HEK293 (cell line): ENCODE measurements around the gene DMD.

Experiments
- CTCF ChIP-seq: fragments of 450-650 bp; formaldehyde crosslinking; IDR thresholded peaks from 2 replicates; pipeline ENCODE4 v1.5.1; 2016; ENCODE audit warnings: missing biosample characterization, missing genetic modification characterization
- ZNF350 ChIP-seq: fragments of 450-650 bp; formaldehyde crosslinking; IDR thresholded peaks from 2 replicates; pipeline ENCODE4 v1.5.0; 2017; ENCODE audit warnings: missing biosample characterization, mild to moderate bottlenecking, missing genetic modification characterization
- ZNF639 ChIP-seq: fragments of 450-650 bp; formaldehyde crosslinking; IDR thresholded peaks from 2 replicates; pipeline ENCODE4 v1.5.1; 2016; ENCODE audit warnings: missing biosample characterization, missing genetic modification characterization
- ZNF707 ChIP-seq: fragments of 450-650 bp; formaldehyde crosslinking; IDR thresholded peaks from 2 replicates; pipeline ENCODE4 v1.5.1; 2016; ENCODE audit warnings: missing biosample characterization, missing genetic modification characterization
- ZXDB ChIP-seq: fragments of 450-650 bp; formaldehyde crosslinking; IDR thresholded peaks from 2 replicates; pipeline ENCODE4 v1.5.1; 2016; ENCODE audit warnings: missing biosample characterization, missing genetic modification characterization
- TF ChIP-seq, protein P1 (sequence below): fragments of 450-650 bp; formaldehyde crosslinking; IDR thresholded peaks from 2 replicates; pipeline ENCODE4 v1.5.1; 2017; ENCODE audit warnings: missing biosample characterization, missing genetic modification characterization

GRCh38 chrX:32137525-32137924, 1073.8 kb downstream of the DMD start:
- no peak for TF ChIP-seq ZNF707 (tag by site-specific recombination)
- TF ChIP-seq ZNF639 (tag by site-specific recombination) = no peak
- TF ChIP-seq ZNF350 (tag by site-specific recombination) = no peak
- TF ChIP-seq CTCF (tag by site-specific recombination) = no peak
- no peak for TF ChIP-seq ZXDB (tag by site-specific recombination)
- TF ChIP-seq, protein P1, sequence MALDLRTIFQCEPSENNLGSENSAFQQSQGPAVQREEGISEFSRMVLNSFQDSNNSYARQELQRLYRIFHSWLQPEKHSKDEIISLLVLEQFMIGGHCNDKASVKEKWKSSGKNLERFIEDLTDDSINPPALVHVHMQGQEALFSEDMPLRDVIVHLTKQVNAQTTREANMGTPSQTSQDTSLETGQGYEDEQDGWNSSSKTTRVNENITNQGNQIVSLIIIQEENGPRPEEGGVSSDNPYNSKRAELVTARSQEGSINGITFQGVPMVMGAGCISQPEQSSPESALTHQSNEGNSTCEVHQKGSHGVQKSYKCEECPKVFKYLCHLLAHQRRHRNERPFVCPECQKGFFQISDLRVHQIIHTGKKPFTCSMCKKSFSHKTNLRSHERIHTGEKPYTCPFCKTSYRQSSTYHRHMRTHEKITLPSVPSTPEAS = no peak
